K562 (cell line): ENCODE data around the gene SLC66A2. TPM values are rescaled to one million over a fixed set of nuclear protein-coding genes. Genes with fewer than 3 reads are reported as not detected.
A peak's percentile ranks its signal among the peaks of the same experiment; 100 is the strongest.

Experiments
- ATAC-seq: fragments of 200-7000 bp; cut with Tn5 transposase; 3 replicates; pipeline ENCODE4 v1.9.1; 2020; ENCODE audit warnings: moderate library complexity
- BruUV-seq: library from RNA; stranded (reverse); fragments of 400-500 nt; replicated peaks from 2 replicates; lab custom pipeline; 2021; lab: Mats Ljungman, UMichigan
- CTCF ChIA-PET: fragments of 300-600 bp; formaldehyde crosslinking; extraction: SDS; loops from one replicate; lab custom pipeline; 2021; ENCODE audit warnings: low intra/inter-chr PET ratio; lab: Yijun Ruan, JAX
- POLR2A ChIA-PET: fragments of 300-600, 350-650 bp; sonication (Branson Sonifier 250); formaldehyde crosslinking; extraction: SDS; loops from one replicate; lab custom pipeline; 2021; ENCODE audit warnings: antibody characterized with exemption, inconsistent platforms; lab: Yijun Ruan, JAX
- DNase-seq, 4 experiments: peaks; one replicate each; pipeline versions ENCODE4 v3.0.0 to v3.0.0-alpha.2; 2011 to 2018; ENCODE audit warnings: low spot score in 3 of 4, mixed read lengths in 3 of 4; ENCODE audit errors: extremely low read depth in 1 of 4
- FAIRE-seq: peaks from 2 replicates; lab custom pipeline; 2011; peaks lifted over from hg19 to GRCh38; lab: Jason Lieb, UNC
- H2AFZ ChIP-seq: 2 replicates; pipeline ENCODE4 v1.6.0; 2011; ENCODE audit warnings: low read depth, low read length, control low read depth, inconsistent platforms
- H3K27ac ChIP-seq: fragments of 200-600 bp; 3 replicates; pipeline ENCODE4 v1.8.0; 2011; ENCODE audit warnings: low read depth, mild to moderate bottlenecking, control low read depth, inconsistent platforms, low read length, moderate library complexity, mixed read lengths; ENCODE audit errors: extremely low read depth
- H3K27me3 ChIP-seq, 2 experiments: fragments of 300-600 bp in 1 of 2; 2 replicates in 1 of 2; 3 replicates in 1 of 2; pipeline versions ENCODE4 v1.6.0 to v1.8.0; 2011; ENCODE audit warnings: inconsistent platforms in 2 of 2, low read length in 2 of 2, mild to moderate bottlenecking in 1 of 2, mixed read lengths in 1 of 2, moderate library complexity in 1 of 2; ENCODE audit not compliant: control insufficient read depth in 2 of 2, insufficient read depth in 2 of 2
- H3K36me3 ChIP-seq: fragments of 300-600 bp; 3 replicates; pipeline ENCODE4 v1.8.0; 2011; ENCODE audit warnings: mild to moderate bottlenecking, low read length, inconsistent platforms; ENCODE audit not compliant: control insufficient read depth, insufficient read depth
- H3K4me1 ChIP-seq, 2 experiments: fragments of 200-600 bp in 1 of 2; replicated peaks in 1 of 2; 2 replicates in 1 of 2; 3 replicates in 1 of 2; pipeline versions ENCODE4 v1.5.1 to v1.8.0; 2011; ENCODE audit warnings: inconsistent platforms in 2 of 2, low read length in 2 of 2, mild to moderate bottlenecking in 1 of 2, mixed read lengths in 1 of 2, moderate library complexity in 1 of 2; ENCODE audit not compliant: control insufficient read depth in 2 of 2, insufficient read depth in 2 of 2
- H3K4me2 ChIP-seq: 2 replicates; pipeline ENCODE4 v1.6.1; 2011; ENCODE audit warnings: low read length, control low read depth, inconsistent platforms, mixed read lengths; ENCODE audit not compliant: insufficient read depth
- H3K4me3 ChIP-seq: fragments of 200-600 bp; sonication (generic), shearing (Covaris generic); 2 replicates; pipeline ENCODE4 v1.5.1; 2016; ENCODE audit warnings: control low read depth, inconsistent platforms
- H3K79me2 ChIP-seq: fragments of 200-600 bp; 3 replicates; pipeline ENCODE4 v1.8.0; 2011; ENCODE audit warnings: low read length, inconsistent platforms; ENCODE audit not compliant: control insufficient read depth, insufficient read depth
- H3K9ac ChIP-seq, 2 experiments: 2 replicates each; pipeline versions ENCODE4 v1.6.0 to v1.6.1; 2011; ENCODE audit warnings: low read depth in 2 of 2, low read length in 2 of 2, control low read depth in 1 of 2, inconsistent platforms in 1 of 2, mild to moderate bottlenecking in 1 of 2, mixed read lengths in 1 of 2; ENCODE audit not compliant: insufficient read depth in 1 of 2
- H3K9me1 ChIP-seq: one replicate; pipeline ENCODE4 v1.6.0; 2011; ENCODE audit warnings: inconsistent platforms, mild to moderate bottlenecking, low read length, moderate library complexity; ENCODE audit not compliant: control insufficient read depth, insufficient read depth
- H3K9me3 ChIP-seq: replicated peaks from 2 replicates; pipeline ENCODE4 v1.5.1; 2011; ENCODE audit warnings: low read depth, low read length, inconsistent platforms; ENCODE audit not compliant: control insufficient read depth, insufficient read depth
- H4K20me1 ChIP-seq: replicated peaks from 2 replicates; pipeline ENCODE4 v1.6.1; 2011; ENCODE audit warnings: low read length, inconsistent platforms, mixed read lengths; ENCODE audit not compliant: control insufficient read depth, insufficient read depth
- ARNT ChIP-seq, 2 experiments: fragments of 450-650 bp; IDR thresholded peaks; 2 replicates each; pipeline ENCODE4 v1.6.1; 2016; ENCODE audit warnings: mild to moderate bottlenecking in 1 of 2
- BRF2 ChIP-seq: IDR thresholded peaks from 3 replicates; pipeline ENCODE4 v1.6.1; 2011; ENCODE audit warnings: borderline replicate concordance, mild to moderate bottlenecking; ENCODE audit not compliant: insufficient read length, insufficient read depth
- CREB3 ChIP-seq: fragments of 450-650 bp; conservative IDR thresholded peaks from 2 replicates; pipeline ENCODE4 v1.6.1; 2016; ENCODE audit warnings: missing genetic modification characterization, low read depth, mild to moderate bottlenecking, missing compliant biosample characterization, moderate library complexity
- EP300 ChIP-seq: IDR thresholded peaks from 2 replicates; pipeline ENCODE4 v1.6.1; 2012; ENCODE audit warnings: low read length, improper control_type of control experiment
- MAZ ChIP-seq, 2 experiments: fragments of 450-650 bp in 1 of 2; sonication (generic) in 1 of 2; formaldehyde crosslinking; IDR thresholded peaks in 1 of 2; conservative IDR thresholded peaks in 1 of 2; 2 replicates each; pipeline versions ENCODE4 v1.4.0 to v1.5.0; 2020; ENCODE audit warnings: mild to moderate bottlenecking in 1 of 2, missing genetic modification reagents in 1 of 2
- NFXL1 ChIP-seq: fragments of 450-650 bp; formaldehyde crosslinking; IDR thresholded peaks from 2 replicates; pipeline ENCODE4 v1.4.0; 2021; ENCODE audit warnings: mild to moderate bottlenecking
- PPARD ChIP-seq: fragments of 250-450 bp; sonication (Bioruptor Pico); IDR thresholded peaks from 2 replicates; pipeline ENCODE4 v1.8.0; 2022; ENCODE audit warnings: inconsistent platforms, mild to moderate bottlenecking, moderate library complexity
- PURB ChIP-seq: sonication (generic); formaldehyde crosslinking; IDR thresholded peaks from 2 replicates; pipeline ENCODE4 v1.9.0; 2021; ENCODE audit warnings: low read depth, mild to moderate bottlenecking, missing genetic modification reagents
- RBM22 ChIP-seq: fragments of 200-400 bp; formaldehyde crosslinking; IDR thresholded peaks from 2 replicates; pipeline ENCODE4 v1.6.1; 2018; ENCODE audit warnings: low read length, low read depth; ENCODE audit not compliant: poor library complexity, severe bottlenecking
- RCOR1 ChIP-seq, 2 experiments: IDR thresholded peaks; 2 replicates each; pipeline ENCODE4 v1.6.1; 2012; ENCODE audit warnings: low read depth in 2 of 2, low read length in 2 of 2, borderline replicate concordance in 1 of 2, improper control_type of control experiment in 1 of 2
- SOX6 ChIP-seq: fragments of 450-650 bp; IDR thresholded peaks from 2 replicates; pipeline ENCODE4 v1.6.1; 2014; ENCODE audit warnings: mild to moderate bottlenecking
- TAL1 ChIP-seq: fragments of 450-650 bp; IDR thresholded peaks from 2 replicates; pipeline ENCODE4 v1.6.1; 2016; ENCODE audit warnings: mild to moderate bottlenecking
- TCF3 ChIP-seq: sonication (generic); formaldehyde crosslinking; IDR thresholded peaks from 2 replicates; pipeline ENCODE4 v1.4.0; 2020; ENCODE audit warnings: mild to moderate bottlenecking, missing genetic modification reagents
- ZKSCAN3 ChIP-seq: fragments of 250-450 bp; sonication (Bioruptor Pico); IDR thresholded peaks from 2 replicates; pipeline ENCODE4 v1.4.0; 2020
- WGBS: fragments of 100-300 bp; shearing (Covaris generic); methylation state at CpG from one replicate; pipeline ENCODE4 v1.1.6; 2016; ENCODE audit warnings: low coverage, mixed read lengths; ENCODE audit not compliant: insufficient coverage; ENCODE audit errors: missing lambda C conversion rate; 5-methylcytosine and 5-hydroxymethylcytosine counted together
- in situ Hi-C: fragments of 300-500 bp; cut with MboI; formaldehyde crosslinking; loops from 4 replicates; pipeline ENCODE4 v1.15.0; 2018; ENCODE audit warnings: inconsistent platforms, mixed read lengths
- intact Hi-C: fragments of 100-400 bp; cut with micrococcal nuclease; formaldehyde crosslinking; loops from 2 replicates; pipeline ENCODE4 v1.14.2; 2022
- polyA plus RNA-seq, 8 experiments: library from polyadenylated mRNA; depleted of rRNA in 4 of 8; stranded (reverse) in 5 of 8; unstranded in 3 of 8; fragments of >200 nt; fragmentation: Nextera tagmentation in 2 of 8; fragmentation: Illumina TruSeq in 1 of 8; extraction: Ambion mirVana in 2 of 8; extraction: Trizol in 1 of 8; gene quantifications; 2 replicates each; pipeline versions ENCODE4 v1.2.1 to v1.2.3, GENCODE V29; 2011 to 2014; ENCODE audit warnings: inconsistent platforms in 1 of 8, missing spikeins in 1 of 8
- total RNA-seq, 7 experiments: library from RNA; depleted of rRNA in 6 of 7; stranded (reverse); fragments of >200 nt in 6 of 7; fragmentation: Illumina TruSeq in 2 of 7; extraction: Trizol in 2 of 7; gene quantifications; 2 replicates each; pipeline versions ENCODE4 v1.2.1 to v1.2.3, GENCODE V29; 2011 to 2021; ENCODE audit warnings: low replicate concordance in 1 of 7

The SLC66A2 gene
- total and polyA plus RNA-seq, 9 of the 15 experiments (the other 6 are each of a cell fraction or from before 2014, with no cell fraction given), result 0.25 to 17.5 (median 5.6) TPM

- peak; percentile 50; the same call in 1 of the 2 replicates for TF ChIP-seq SOX6
- TF ChIP-seq CREB3, result no peak
- peak; percentile 26; the same call in 1 of the 2 replicates for TF ChIP-seq TAL1
- peak; percentile 15; the same call in 1 of the 2 replicates for TF ChIP-seq EP300
- peak in 1 of 2 experiments; percentile 80; a peak in 1 of 4 replicates for TF ChIP-seq RCOR1 (IDR thresholded peaks at IDR 0.05; ENCODE audit: borderline replicate concordance in 1 of 2, low read depth in 2 of 2, low read length in 2 of 2)
- peak; percentile 75 for TF ChIP-seq TCF3 (CRISPR knock-in tag)
Observed at GRCh38 chr18:79942786-79943607, 8.5 kb downstream of the SLC66A2 start (continued).

GRCh38 chr18:79942211-79942610, 9.2 kb downstream of the SLC66A2 start:
- peaks cover 4% of the 10 kb centered on the region for H3K36me3 ChIP-seq
- intact Hi-C loops (no loop called here), in situ Hi-C loops (no loop called here)
- CTCF ChIA-PET, result no interaction called here
- no peak overlapping the region for H3K4me3 ChIP-seq
- ATAC-seq (no peak), DNase-seq (no peak), FAIRE-seq (no peak)
- H3K9me1 ChIP-seq, result no peaks in the 10 kb centered on the region
- H4K20me1 ChIP-seq, result peaks cover 16% of the 10 kb centered on the region
- 88% methylated on average over 7 of the region's 7 CpGs for WGBS
- no peaks in the 10 kb centered on the region for H3K27me3 ChIP-seq
- no peak overlapping the region for H3K4me2 ChIP-seq
- peaks cover 6 to 37% of the 10 kb centered on the region in 2 experiments; a peak in 4 of 5 replicates for H3K4me1 ChIP-seq
- H3K27ac ChIP-seq, result no peak overlapping the region
- H3K79me2 ChIP-seq, result no peaks in the 10 kb centered on the region
- no peaks in the 10 kb centered on the region for H3K9me3 ChIP-seq
- BruUV-seq, result no TSS peak
- H3K9ac ChIP-seq, result no peak overlapping the region
- POLR2A ChIA-PET, result interaction anchor here (0.6 to 1.0 kb wide), 2 partner anchors 9 to 16 kb away, joined by 3 read pairs; partner anchors contain the start of gene SLC66A2
- no peak overlapping the region for H2AFZ ChIP-seq
- no peak for TF ChIP-seq BRF2
- no peak for TF ChIP-seq ZKSCAN3 (CRISPR knock-in tag)
- no peak for TF ChIP-seq PPARD (CRISPR knock-in tag)
- no peak for TF ChIP-seq RBM22
- TF ChIP-seq NFXL1 (CRISPR knock-in tag), result no peak
- TF ChIP-seq MAZ (CRISPR knock-in tag; conservative IDR thresholded peaks at IDR 0.05 in 1 of 2, IDR thresholded peaks at IDR 0.05 in 1 of 2), result no peak
- no peak for TF ChIP-seq PURB (CRISPR knock-in tag)
- no peak for TF ChIP-seq ARNT (IDR thresholded peaks at IDR 0.05)
